Measurements from ENCODE around the gene E2F6.

- TF ChIP-seq CTCF (IDR thresholded peaks at IDR 0.05) (no peak), POLR2A (IDR thresholded peaks at IDR 0.05) (no peak)
Observed at GRCh38 chr2:11458753-11459152, 7.2 kb downstream of the E2F6 start.

All from lower leg skin (tissue), 3 donors.